ENCODE data around the gene HLA-DOA. TPM values are rescaled to one million over a fixed set of nuclear protein-coding genes. Genes with fewer than 3 reads are reported as not detected.
A peak's percentile ranks its signal among the peaks of the same experiment; 100 is the strongest.

The HLA-DOA gene
- total RNA-seq (2014; rRNA removed; shearing (Covaris generic)), result 1.4 and 1.7 TPM in 2 replicates

DNA sequence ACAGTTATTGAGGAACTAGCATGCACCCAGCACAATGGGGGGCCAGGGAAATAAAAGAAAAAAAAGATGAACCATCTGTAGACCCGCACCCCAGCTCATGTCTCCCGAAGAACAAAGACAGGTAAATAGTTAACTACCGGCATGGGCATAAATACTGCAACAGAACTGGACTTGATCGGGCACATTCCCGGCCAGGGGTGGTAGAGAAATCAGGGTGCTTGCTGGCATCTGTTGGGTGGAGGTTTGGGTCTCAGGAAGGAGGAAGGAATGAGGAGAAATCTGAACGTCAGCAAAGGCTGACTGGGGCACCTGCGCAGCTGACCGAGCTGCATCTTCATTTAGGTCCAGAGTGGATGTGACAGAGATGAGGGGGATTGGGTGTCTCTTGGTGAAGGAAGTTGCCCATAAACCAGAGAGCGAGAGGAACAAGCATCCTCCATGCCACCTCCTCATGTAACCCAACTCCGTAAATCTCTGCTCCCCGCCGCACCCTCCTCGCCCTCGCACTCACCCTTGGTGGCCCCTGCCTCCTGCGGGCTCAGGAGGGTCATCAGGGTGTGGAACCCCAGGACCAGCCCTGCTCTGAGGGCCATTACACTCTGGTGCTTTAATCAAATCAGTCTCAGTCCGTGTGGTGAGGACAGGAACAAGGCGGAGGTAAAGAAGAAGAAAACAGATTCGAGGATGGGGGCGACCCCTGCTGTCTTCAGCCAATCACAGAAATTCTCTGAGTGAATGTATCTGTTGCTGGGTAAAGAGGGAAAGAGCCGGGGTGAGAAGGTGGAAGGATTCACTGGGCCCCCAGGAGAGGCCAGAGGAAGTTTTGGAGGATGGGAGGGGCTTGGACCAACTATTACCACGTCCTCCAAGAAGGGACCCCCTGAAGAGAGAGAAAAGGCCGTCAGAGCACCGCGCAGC lies at the start of gene HLA-DOA:
Gene HLA-DOA, minus strand, starts transcription at position 648 of the 918 bp plus-strand sequence.
- peak; percentile 32 for DNase-seq (ENCODE audit: low spot score)

DNA sequence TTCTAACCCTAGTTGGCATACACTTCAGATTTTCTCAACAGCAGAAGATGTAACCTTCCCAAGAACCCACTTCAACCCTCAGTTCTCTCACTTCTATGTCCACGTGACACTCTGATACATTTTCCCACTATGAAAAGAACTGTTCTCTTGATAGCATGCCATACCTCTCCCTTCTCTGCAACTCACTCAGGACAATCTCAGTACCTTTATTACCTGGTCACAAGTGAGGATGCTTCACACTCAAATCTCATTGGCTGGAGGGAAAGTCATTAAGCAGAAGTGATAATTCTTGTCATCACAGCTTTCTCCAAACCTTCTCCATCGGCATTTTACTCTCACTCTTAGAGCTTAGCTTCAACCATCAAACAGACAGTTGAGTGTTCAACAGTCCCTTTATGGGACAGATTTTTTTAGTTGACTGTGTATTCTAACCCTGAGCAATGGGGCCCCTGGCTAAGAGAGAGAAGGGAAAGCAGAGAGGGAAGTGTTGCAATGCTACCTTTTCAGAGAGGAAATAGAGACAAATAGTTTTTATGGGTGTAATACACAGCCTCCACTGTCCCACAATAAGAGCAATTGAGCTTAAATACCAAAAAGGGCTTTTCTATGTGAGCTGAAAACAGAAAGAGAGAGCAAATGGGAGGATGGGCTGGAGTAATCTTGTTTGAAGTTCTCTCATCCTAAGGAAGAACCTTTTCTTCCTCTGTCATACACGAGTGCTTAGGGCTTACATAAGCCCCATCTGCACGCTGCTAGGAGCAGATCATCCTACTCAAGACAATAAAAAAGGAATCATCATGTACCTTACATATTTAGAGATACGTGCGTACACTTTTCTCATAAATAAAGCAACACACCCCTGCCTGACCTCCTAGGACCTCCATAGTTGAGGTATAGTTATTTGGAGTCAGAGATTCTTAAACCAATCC lies 48.1 kb upstream of the HLA-DOA start:
- in situ Hi-C loops (cut with HindIII; ENCODE audit: low sequenced_read_pairs), result no loop called here
- DNase-seq (ENCODE audit: low spot score), result no peak

More for the DNA sequence above, at the start of gene HLA-DOA:
- in situ Hi-C loops (cut with HindIII; ENCODE audit: low sequenced_read_pairs), result no loop called here

DNA sequence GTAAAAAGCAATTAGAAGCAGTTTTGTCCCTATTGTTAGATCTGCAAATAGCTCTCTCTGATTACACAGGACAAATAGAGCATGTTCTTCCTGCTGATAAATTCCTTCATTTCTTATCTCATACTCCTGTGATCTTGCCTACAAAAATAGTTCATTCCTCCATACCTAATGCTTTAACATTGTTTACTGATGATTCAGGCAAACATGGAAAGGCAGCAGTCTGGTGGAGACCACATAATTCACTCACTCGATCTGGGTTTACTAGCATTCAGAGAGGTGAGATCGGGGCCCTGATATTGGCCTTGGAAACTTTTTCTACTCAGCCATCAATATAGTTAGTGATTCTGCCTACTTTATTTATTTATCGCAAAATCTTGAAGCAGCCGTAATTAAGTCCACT lies 43.8 kb upstream of the HLA-DOA start:
- in situ Hi-C loops (cut with HindIII; ENCODE audit: low sequenced_read_pairs), result no loop called here
- no peak for DNase-seq (ENCODE audit: low spot score)

DNA sequence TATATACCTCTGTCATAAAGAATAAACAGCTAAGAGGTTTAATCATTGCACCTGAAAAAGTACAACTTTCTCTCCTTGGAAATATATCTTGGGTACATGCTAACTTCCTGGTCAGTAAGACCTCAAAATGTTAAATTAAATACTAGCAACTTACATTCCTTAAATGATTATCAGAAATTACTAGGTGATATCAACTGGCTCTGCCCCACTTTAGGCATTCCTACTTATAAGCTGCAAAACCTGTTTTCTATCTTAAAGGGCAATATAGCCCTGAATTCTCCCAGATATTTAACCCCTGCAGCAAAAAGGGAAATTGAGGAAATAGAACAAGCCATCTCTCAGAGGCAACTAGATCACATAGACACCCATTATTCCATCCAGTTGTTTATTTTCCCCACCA lies 43.2 kb upstream of the HLA-DOA start:
- in situ Hi-C loops (cut with HindIII; ENCODE audit: low sequenced_read_pairs), result no loop called here
- DNase-seq (ENCODE audit: low spot score), result no peak

DNA sequence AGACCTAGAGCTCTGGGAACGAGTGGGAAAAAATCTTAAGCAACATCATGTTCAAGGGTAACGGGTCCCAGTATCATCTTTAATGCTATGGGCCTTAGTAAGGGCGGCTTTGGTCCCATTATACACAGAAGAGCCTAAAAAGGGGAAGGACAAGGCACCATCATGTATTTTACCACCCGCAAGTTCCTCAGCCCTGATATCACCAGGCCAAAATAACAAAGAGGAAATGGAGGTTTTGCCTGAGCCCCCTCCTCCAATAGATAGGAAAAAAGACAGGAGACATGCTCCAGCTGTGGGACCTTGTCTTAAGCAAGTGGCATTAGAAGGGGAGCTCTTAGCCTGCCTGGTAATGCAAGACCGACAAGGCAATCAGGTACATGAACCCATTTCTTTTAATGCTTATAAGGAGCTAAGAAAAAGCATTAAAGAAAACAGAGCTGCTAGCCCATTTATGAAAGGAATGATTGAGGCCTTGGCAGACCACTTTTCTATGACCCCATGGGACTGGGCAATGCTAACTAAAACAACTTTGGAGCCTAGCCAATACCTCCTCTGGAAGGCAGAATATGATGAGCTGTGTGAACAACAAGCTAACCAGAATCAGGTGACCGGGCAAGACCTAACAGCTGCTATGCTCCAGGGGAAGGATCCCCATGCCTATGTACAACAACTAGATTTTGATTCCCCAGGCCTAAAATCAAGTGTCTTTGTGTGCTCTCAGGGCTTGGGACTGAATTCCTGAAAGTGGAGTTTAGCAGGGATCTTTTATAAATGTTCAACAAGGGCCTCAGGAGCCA lies 40.8 kb upstream of the HLA-DOA start:
- in situ Hi-C loops (cut with HindIII; ENCODE audit: low sequenced_read_pairs), result no loop called here
- no peak for DNase-seq (ENCODE audit: low spot score)

DNA sequence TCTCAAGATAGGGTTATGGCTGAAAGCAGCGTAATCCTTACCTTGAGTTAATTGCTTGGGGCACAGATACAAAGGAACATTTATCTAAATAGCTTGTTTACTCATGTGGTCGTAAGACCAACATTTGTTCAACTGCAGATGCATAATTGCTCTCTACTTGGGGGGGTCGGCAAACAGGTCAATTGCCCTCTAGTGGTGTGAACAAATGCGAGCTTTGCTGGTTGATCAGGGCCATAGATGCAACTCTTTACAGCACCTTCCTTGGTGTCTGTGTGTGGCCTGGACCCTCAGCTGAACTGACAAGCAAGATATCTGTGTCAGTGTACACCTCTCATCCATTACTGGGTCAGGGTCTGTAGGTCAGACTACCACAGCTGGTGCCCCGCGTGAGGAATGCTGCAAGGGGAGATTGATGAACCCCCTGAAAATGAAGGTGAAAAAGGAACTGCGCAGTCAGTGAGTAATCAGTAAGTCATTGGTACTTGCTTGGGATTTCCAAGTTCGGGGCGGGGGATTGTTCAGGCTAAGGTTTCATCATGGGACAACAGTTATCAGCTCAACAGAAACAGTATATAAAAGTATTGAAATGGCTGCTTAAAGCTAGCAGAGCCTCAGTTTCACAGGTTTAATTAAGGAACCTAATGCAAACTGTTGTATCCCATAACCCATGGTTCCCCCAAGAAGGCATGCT lies 40.1 kb upstream of the HLA-DOA start:
- in situ Hi-C loops (cut with HindIII; ENCODE audit: low sequenced_read_pairs), result no loop called here
- no peak for DNase-seq (ENCODE audit: low spot score)

DNA sequence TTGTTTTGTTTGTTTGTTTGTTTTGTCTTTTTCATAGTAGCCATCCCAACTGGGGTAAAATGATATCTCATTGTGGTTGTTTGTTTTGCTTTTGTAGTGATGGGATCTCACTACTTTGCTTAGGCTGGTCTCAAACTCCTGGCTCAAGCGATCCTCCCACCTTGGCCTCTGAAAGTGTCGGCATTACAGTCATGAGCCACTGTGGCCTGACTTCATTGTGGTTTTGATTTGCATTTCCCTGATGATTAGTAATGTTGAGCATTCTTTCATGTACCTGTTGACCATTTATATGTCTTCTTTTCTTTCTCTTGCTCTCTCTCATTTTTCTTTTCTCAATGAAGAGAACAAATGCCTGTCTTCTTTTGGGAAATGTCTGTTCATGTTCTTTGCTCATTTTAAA lies 30.8 kb upstream of the HLA-DOA start:
- in situ Hi-C loops (cut with HindIII; ENCODE audit: low sequenced_read_pairs), result no loop called here
- no peak for DNase-seq (ENCODE audit: low spot score)

DNA sequence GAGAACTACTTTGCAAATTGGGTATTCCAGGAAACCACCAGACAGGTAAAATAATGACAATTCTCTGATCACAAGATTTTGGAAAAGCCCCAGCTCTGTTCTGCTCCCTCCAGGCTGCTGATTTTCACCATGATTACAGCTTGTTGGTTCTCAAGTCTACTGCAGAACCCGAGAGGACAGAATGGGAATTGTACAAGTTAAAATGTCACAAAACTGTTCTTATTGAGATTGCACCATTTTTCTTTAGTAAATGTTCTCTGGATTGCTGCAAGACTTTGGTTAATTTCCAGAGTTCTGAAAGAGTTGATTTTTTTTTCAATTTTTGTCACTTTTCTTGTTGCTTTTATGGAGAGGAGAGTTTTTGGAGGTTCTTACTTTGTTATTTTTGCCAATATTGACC lies 27.1 kb upstream of the HLA-DOA start:
- DNase-seq (ENCODE audit: low spot score), result no peak
- in situ Hi-C loops (cut with HindIII; ENCODE audit: low sequenced_read_pairs), result no loop called here

DNA sequence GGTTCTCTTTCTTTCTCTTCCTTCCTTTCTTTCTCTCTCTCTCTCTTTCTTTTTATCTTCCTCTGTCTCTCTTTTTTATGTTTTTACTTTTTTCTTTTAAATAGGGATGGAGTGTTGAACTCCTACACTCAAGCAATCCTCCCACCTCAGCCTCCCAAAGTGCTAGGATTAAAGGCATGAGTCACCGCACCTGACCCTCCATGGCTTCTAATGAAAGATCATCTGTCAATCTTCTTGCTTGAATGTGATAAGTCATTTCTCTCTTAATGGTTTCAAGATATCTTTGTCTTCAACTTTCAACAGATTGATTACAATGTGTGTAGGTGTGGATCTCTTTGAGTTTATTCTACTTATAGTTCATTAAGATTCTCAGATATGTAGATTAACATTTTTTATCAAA lies 25.2 kb upstream of the HLA-DOA start:
- no peak for DNase-seq (ENCODE audit: low spot score)
- in situ Hi-C loops (cut with HindIII; ENCODE audit: low sequenced_read_pairs), result no loop called here

DNA sequence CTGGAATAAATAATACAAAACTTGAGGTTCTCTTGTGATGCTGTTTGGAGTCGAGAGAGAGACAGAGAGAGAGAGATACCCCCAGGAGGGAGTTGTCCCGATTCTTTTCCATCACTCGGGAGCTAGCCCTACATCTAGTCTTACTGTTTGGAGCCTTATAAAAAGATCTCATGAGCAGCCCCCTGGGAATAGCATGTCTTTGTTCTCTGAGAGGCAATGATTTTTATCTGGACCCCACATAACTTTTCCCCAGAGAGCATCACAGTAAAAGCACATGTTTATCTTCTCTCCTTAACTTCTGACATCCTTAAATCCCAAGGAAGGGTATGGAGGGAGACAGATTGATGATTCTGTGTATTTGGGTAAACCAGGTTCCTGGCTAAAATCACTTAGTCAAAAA lies 20.9 kb upstream of the HLA-DOA start:
- in situ Hi-C loops (cut with HindIII; ENCODE audit: low sequenced_read_pairs), result no loop called here
- no peak for DNase-seq (ENCODE audit: low spot score)

DNA sequence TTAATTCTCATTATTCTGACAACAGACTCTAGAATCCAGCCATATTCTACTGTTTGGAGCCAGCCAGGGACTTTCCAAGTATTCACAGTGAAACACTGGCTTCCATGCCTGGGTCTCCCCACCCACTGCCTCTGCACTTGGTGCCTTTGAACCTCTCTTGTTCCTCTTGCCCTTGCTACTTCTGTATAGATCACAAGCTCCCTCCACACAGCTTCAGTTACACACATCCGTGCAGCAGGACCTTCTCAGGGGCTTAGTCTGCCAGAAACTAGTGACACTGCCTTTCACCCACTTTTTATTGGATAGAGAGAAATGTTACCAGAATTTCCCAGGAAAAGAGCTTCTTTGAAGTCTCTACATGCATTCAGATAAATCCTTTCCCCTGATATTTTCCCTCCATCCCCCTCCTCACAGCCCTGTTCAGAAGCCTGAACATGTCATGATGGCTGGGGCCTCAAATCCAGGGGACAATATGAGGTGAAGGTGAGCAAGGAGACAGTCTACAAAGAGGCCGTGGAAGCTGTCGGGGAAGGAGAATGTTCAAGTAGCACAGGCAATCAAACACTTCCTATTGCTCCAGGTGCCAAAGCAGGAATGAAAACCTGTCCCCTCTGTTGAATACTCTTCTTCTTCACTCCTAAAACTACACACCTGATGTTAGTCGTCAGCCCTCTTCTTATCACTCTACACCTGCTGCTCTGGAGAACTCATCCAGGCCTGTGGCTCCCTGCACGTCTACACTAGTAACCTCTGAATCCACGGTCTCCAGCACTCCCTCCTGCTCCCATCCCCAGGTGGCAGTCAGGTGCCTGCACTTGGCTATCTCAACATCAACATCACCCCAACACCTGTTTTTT lies 20.2 kb upstream of the HLA-DOA start:
- in situ Hi-C loops (cut with HindIII; ENCODE audit: low sequenced_read_pairs), result no loop called here
- DNase-seq (ENCODE audit: low spot score), result peak; percentile 11

DNA sequence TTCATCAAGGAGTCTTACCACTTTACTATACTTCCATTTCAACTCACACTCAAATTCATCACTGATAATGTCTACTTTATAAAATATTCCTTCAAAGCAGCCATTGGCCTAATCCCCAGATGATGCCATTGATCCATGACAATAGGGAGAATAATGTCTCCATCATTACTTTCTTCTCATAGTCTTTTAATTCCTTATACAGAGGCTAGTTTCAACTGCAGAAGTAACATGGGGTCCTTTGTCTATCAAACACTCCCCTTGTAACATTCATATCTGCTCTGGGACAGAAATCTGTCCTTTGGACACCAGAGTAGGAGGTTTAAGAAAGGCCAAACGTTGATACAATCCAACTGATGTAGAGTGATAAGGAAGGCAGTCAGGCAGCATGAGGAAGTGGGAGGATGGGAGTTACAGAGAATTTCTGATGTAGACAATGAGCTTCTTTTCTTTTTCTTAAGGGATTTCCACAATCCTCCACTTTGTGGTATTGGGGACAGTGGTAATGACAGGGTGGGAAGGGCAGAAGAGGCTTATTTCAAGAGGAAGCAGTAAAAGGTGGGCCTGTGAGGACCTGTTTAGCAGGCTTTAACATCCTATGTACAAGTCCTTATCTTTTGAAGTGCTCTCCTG lies 18.9 kb upstream of the HLA-DOA start:
- in situ Hi-C loops (cut with HindIII; ENCODE audit: low sequenced_read_pairs), result no loop called here
- DNase-seq (ENCODE audit: low spot score), result no peak

DNA sequence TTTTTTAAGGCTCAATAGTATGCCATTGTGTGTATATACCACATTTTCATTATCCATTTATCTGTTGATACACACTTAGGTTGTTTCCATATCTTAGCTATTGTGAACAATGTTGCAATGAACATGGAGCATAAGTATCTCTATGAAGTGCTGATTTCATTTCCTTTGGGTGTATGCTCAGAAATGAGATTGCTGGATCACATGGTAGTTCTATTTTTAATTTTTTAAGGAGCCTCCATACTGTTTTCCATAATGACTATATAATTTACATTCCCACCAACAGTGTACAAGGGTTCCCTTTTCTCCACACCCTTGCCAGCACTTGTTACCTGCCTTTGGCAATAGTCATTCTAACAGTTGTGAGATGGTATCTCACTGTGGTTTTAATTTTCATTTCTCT lies 15.1 kb upstream of the HLA-DOA start:
- DNase-seq (ENCODE audit: low spot score), result no peak
- in situ Hi-C loops (cut with HindIII; ENCODE audit: low sequenced_read_pairs), result no loop called here

DNA sequence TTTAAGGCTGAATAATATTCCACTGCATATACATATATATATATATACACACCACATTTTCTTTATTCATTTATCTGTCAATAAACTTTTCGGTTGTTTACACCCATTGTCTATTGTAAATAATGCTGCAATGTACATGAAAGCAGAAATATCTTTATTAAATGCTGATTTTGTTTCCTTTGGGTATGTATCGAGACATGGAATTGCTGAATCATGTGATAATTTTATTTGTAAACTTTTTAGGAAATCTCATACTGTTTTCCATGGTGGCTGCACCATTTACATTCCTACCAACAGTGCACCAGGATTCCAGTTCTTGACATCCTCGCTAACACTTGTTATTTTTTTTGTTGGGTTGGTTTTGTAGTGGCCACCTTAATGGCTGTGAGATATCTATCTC lies 14.1 kb upstream of the HLA-DOA start:
- in situ Hi-C loops (cut with HindIII; ENCODE audit: low sequenced_read_pairs), result no loop called here
- no peak for DNase-seq (ENCODE audit: low spot score)

DNA sequence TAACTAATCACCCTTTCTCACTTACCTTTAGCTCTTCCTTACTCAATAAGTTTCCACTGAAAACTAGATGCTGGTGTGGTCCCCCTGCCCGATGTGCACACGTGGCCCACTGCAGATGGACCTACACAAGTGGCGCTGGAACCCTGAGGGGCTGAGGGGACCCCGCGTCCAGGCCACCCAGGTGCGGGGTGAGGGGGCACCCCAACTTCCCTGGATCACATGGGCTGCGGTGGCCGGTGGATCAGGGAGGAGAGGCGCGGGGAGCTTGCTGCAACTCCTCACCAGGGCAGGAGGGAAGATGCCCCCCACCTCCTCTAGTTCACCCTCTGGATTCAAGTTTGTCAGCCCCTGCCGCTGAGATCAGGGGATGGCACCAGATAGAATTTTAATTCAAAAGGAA lies 12.5 kb upstream of the HLA-DOA start:
- in situ Hi-C loops (cut with HindIII; ENCODE audit: low sequenced_read_pairs), result no loop called here
- no peak for DNase-seq (ENCODE audit: low spot score)

DNA sequence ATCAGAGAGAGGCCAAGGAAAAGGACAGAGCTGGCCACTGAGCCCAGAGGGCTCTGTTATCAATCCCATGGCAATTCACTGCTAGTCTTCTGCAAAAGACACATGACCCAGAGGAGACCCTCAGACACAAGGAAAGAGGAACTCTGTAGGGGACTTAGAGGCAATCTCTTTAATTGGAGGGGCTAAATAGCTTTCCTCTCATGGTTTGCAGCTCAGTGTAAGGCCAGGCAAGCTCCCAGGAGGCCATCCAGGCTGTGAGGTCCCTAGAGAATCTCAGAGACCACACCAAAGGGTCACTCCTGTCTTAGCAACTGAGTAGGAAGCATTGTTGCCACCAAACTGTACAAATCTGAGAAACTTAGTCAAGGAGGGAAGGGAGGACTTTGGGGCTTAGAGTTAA lies 10.0 kb upstream of the HLA-DOA start:
- in situ Hi-C loops (cut with HindIII; ENCODE audit: low sequenced_read_pairs), result no loop called here
- DNase-seq (ENCODE audit: low spot score), result no peak

DNA sequence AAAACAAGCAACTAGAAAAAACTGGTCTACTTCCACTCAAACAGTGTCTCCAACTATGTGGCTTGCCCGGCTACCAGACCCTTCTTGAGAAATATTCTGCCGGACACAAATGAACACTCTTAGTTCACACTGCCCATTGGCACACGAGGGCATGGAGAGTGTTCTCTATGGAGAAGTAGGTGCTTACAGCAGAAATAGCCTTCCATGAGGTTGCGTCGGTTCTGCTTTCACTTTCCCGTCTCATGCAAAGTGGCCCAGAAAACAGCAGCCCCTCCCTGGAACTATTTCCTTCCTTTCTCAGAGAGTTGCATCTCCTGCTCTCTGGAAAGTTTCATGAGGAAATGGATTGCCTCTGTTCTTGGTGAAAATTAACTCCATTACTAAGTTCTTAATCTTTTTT lies 9.5 kb upstream of the HLA-DOA start:
- DNase-seq (ENCODE audit: low spot score), result no peak
- in situ Hi-C loops (cut with HindIII; ENCODE audit: low sequenced_read_pairs), result no loop called here

DNA sequence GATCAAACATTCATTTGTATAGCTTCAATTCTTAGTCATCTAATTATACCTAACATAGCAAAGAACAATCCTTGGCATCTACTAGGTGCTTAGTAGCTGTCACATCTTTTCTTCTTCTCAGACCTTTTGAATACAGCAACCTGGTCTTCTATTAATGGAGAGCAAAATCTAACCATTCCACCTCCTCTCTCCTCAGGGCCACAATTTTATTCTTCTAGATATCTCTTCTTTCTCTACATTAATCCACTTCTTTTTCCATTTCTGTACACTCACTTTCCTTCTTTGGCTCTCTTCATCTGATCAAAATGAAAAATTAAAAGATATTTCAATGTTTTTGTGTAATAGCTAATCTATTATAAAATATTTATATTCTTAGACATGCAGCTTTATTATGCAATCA lies 9.0 kb upstream of the HLA-DOA start:
- in situ Hi-C loops (cut with HindIII; ENCODE audit: low sequenced_read_pairs), result no loop called here
- no peak for DNase-seq (ENCODE audit: low spot score)
